DMS153 (cell line): Measurements from ENCODE around the gene AKR1C2.
"Not testable (repeated sequence)": the region's sequence is repeated elsewhere in the genome, so short reads cannot be mapped to it uniquely, and the experiment has no call there.

ENCODE experiments used
- DNase-seq: peaks from one replicate; lab custom pipeline; 2025; lab: John Stamatoyannopoulos, UW

The AKR1C2 gene

DNA sequence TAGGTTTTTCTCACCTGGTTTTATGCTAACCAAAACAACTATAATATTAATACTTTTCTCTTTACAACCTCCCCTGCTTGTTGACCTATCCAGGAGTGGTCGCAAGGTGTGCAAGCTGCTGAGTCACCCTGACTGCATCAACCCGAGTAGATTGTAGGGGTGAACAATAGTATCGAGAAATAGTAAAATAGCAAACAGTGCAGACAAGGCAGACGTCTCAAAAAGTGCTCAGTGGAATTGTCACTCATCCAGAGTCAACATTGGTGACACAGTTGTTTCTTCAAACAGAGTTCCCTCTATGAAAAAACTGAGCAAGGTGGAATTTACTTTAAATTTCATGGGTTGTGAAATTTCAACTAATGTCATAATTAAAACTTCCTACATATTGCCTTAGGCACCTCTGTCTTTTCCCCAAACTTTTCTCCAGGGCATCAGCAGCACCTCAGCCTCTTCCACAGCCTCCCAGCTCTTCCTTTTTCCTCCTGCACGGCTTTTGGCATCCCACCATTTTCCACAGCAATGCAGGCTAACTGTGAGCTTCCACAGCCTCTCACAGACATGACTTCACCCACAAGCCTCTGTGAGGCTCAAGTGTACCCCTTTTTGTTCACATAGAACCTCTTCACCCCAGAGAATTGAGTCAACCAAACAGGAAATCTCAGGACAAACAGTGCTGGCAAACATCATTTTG lies 46.6 kb downstream of the AKR1C2 start:
- not testable (repeated sequence) for DNase-seq

DNA sequence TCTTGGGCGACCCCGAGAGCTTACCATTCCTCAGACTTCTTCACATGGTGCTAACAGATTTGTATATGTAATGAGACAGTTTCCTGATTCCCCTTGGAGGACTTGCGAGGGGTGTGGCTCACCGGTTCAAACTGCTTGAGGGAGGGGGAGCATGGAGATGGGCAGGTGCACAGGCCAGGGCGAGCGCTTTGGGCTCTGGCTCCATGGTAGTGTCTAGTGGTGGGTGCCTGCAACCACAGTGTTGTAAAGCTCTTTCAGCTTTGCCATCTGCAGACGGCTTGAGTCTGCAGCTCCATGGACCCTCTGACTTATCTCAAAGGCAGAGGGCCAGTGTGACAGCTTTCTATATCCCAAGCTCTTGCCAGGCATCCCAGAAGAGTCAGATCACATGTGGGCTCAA lies 47.6 kb downstream of the AKR1C2 start:
- DNase-seq, result not testable (repeated sequence)

DNA sequence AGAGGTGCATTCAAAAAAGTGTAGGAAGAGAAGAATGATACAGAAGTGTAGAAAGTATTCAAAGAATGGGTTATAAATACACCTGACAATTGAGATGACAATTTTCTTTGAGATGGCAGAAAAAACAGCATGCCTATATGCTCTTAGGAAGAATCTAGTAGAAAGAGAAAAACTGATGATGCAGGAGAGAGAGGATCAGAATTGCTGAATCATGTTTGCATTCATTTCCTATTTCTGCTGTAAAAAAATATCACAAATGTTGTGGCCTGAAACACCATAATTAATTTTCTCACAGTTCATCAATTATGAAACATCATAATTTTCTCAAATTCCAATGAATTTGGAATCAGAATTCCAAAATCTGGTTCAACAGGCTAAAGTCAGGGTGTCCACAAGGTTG lies 50.3 kb downstream of the AKR1C2 start:
- DNase-seq, result no peak

DNA sequence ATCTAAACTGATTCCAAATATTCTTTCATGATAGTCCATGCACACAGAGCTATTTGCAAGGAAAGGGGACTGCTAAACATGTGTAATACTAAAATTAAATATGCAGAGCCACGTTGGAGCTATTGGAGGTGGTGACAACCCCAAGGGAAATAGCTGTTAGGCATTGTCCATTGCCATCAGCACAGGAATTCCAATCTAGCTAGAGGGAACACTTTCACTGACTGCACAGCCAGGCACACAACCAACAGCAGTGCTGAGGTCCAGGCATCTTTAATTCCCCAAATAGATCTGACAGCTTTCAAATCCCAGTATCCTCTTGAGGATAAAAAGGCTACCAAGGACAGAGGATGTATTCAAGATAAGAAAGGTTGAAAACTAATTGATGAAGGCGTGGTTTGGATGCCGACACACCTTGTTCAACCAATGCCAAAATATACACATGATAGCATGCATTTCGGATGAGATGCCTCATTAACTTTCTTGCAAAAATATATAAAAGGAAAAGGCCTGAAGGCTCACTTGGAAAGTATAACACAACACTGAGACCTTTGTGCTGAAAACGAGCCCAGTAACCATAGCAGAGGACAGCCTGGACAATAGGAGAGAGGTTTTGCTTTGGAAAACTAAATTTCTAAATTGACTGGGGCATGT lies 52.0 kb downstream of the AKR1C2 start:
- DNase-seq, result not testable (repeated sequence)

DNA sequence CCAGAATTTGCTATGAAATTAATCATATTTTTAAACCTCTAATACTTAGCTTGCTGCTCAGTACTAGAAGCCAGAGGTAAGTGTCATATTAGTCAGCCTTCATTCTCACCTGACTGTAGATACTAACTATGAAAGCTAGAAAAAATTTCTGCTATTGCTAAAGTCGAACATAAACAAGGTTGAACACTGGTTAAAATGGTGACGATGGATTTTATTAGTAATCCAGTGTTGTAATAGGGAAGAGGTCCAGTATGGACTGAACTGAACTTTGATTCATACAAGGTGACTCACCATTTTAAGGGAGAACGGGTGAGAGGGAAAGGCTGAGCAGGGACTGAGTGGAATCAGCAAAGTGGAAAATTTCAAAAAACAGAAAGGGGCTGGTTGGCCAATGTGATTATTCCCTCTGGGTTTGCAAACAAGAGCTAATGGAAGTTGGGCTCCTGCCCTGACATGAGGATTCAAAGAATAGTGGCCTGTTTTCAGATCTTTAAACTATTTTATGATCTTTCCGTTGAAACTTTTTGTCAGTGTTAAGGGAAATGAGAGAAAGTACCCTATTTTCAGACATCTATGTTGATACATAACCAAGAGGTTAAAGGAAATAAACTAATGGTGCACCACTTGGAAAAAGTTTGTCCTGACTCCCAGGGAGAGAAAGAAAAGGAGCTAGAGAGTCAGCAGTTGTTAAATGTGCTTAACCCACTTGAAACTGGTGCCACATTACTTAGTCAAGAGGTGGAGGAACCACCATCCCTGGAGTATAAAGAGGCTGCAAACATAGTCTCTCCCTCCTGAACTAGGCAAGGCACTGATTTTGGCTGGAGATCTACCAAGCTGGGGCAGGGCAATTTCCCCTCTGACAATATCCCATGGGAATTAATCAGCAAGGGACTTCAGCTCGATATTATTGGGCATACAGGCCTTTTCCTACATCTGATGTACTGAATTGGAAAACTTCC lies 55.7 kb downstream of the AKR1C2 start:
- DNase-seq, result no peak

DNA sequence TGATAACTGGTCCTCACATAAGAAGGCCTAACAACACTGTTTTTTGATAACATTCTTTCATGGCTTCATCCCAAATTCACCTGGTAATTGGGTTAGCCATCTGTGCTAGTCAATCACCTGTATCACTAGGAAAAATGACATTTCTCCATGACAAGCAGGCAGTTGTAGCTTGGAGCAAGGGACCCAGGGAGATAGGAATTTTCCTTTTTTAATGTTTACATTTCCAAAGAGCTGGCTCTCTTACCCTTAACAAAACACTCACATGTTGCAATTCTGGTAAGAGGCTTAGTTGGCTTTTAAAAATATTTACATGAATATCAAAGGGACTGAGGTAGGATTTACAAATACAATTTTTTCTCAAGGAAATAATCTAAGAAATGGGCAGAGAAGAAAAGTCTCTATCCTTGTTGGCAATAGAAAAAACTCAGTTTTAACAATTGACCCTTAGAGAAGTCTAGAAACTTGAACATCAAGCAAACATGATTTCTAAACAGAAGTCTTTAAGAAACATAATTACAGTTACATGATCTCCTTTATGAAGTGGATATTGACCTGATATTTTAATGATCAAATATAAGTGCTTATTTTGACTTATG lies 56.5 kb downstream of the AKR1C2 start:
- DNase-seq, result no peak

DNA sequence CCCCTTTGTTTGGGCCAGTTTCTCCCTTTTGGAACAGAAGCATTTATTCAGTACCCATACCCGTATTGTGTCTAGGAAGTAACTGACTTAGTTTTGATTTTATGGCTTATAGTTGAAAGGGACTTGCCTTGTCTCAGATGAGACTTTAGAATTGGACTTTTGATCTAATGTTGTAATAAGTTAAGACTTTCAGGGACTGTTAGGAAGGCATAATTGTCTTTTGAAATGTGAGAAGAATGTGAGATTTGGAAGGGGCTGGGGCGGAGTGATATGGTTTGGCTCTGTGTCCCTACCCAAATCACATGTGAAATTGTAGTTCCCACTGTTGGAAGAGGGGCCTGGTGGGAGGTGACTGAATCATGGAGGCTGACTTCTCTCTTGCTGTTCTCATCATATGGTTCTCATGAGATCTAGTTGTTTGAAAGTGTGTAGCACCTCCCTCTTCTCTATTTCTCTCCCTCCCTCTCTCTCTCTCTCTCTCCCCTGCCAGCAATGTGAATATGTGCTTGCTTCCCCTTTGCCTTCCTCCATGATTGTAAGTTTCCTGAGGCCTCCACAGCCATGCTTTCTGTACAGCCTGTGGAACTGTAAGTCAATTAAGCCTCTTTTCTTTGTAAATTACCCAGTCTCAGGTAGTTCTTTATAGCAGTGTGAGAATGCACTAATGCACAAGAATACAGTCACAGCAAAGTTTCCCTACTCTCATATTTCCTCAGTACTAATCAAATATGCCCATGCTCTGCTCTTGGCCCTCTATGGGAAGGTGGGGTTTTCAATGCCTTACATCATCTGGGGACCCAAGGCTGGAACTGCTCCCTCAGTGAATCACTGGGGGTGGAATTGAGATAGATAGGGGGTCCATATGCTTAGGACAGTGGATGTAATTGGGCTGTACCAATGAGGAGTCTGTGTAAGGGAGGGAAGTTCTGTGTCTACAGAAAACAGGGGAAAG lies 57.6 kb downstream of the AKR1C2 start:
- no peak for DNase-seq

DNA sequence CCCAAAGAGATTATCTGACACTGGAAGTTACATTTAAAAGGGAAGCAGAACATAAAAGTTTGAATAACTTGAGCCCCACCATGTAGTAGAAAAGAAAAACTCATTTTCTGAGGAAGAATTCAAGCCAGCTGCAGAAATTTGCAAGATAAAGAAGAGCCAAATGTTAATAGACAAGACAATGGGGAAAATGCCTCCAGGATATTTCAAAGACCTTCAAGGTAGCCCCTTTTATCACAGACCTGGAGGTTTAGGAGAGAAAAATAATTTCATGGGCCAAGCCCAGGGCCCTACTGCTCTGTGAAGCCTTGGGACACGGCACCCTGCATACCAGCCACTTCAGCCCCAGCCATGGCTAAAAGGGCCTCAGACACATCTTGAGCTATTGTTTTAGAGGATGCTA lies 58.8 kb downstream of the AKR1C2 start:
- DNase-seq, result no peak

DNA sequence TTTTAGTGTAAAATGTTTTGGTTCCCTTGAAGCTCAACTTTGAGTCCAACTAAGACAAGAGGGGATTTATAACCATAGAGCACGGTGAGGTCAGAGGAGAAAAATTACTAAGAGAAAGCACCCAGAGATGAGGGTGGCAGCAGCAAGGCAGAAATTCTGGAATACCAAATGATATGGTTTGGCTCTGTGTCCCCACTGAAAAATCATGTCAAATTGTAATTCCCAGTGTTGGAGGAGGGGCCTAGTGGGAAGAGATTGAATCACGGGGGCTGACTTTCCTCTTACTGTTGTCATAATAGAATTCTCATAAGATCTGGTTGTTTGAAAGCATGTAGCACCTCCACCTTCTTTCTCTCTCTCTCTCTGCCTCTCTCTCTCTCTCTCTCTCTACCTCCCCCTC lies 59.8 kb downstream of the AKR1C2 start:
- DNase-seq, result no peak

DNA sequence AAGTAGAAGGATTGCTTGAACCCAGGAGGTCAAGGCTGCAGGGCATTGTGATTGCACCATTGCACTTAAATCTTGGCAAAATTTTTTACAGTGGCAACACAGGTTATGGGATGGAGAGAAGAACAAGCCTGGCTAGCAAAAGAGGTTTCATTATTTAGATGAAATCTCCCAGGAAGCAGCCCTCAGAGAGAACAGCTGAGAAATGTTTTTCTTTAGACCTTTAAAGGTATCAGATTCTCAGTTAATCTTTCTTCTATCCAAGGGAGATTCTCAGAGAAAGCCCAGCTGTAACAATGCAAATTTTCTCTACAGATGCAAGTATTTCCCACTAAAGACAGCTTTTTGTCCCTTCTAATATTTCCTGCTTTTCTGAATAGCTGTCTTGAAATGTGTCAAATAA lies 60.2 kb downstream of the AKR1C2 start:
- not testable (repeated sequence) for DNase-seq

DNA sequence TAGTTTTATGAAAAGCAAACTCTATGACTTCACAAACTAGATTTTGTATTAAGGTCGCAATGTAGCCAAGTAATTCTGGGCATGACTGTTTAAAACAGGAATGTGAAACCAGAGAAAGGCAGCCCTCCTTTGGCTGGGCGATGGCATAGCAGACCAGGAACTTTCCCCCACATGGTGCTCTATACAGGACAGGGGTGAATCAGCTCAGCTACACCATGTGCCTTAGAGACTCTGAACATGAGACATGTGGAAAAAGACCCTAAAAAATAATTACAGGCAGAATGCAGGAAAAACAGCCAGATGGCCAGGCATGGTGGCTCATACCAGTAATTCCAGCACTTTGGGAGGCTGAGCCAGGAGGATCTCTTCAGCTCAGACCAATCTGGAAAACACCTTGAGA lies 60.7 kb downstream of the AKR1C2 start:
- not testable (repeated sequence) for DNase-seq

DNA sequence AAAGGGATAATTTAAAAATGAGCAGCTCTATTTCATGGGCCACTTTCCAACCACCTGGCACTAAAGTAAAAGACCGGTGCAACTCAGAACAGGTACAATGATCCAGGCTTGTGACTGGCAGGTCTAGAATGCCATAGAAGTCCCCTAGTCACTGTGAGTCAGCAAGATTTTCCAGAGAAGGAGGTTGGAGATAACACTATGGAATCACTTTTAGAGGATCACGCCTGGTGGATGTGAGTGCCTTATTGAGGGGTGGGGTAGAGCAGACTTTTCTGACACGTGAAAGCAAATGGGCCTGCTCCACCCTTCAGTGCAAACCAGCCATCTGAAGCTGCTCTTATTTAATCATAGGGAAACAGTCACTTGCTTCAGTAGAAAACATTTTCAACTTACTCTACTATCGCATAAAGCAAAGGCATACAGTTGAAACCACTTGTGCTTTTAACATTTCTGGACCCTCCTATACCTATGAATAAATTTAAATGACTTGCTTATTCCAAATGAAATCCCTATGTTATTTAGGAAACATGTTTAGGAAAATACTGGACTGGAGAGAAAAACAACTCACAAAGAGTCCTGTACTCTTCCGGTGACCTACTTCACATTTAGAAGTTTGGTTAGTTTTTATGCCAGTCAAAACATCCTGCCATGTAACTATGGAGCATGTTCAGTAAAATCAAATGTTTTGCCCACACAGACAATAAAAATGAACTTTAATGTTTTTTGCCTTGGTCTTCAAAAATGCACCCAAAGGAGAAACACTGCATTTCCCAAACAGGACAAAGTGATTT lies 61.9 kb downstream of the AKR1C2 start:
- no peak for DNase-seq

DNA sequence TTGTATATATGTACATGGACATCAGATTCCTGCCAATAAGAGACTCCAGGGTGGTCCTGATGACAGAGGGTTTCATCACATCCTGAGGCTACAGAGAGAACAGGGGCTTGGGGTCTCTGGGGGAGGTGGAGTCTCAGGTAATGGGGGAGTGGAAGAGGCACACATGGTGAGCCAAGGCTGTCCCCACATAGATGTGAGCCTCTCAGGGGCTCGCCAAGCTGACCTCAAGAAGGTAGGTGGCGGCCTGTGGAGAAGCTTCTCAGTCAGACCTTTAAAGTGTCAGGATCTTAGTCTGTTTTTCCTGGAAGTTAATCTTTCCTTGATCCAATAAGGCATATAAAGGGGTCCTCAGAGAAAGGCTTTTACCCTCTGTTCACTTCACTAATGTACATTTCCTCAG lies 62.7 kb downstream of the AKR1C2 start:
- not testable (repeated sequence) for DNase-seq

DNA sequence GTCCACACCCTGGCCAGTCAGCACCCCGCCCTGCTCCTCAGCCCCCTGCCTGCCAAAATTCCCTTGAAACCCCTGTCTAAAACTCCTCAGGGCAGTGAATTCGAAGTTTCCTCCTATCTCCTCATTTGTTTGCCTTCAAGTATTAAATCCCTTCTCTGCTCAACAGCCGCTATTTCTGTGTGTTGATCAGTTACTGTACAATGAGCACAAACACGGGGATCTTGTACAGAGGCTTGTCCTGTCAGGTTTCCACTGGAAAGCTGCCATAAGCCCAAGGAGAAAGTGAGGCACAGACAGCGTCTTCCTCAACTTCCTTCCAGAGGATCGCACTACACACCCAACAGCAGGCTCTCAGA lies 63.6 kb downstream of the AKR1C2 start:
- not testable (repeated sequence) for DNase-seq

DNA sequence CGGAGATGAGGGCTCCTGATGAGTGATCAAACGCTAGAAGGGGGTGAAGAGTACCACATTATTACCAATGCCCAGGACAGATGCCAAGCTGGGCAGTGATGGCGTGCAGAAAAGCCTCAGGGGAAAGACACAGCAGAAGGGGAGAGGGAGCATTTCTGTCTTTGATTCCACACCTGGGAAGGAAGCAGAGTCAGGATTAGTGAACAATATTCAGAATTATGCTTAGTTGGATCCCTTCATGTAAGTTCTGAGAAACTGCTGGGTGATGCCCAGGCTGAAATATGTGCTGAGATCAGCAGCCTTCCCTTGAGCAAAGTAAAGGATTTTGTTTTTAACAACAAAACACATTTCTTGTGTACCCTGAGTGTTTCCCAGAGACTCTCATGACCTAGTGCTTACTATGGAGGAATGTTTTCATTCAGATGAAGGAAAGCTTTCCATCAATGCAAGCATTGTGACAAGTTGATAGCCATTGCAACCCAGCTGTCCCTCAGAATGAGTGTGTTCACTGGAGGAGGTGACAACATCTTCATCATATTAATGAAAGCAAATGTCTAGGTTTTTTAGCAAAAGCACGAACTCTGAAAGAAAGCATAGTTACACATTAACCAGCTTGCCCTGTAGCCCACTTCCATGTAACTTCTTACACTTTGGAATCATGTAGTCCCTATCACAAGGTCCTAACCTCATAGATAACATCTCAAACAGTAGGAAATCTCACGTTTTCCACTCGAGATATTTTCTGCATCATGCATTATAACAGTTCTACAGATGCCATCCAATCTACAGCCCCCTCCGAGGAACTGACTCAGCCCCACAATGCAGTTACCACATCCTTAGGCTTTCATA lies 64.2 kb downstream of the AKR1C2 start:
- no peak for DNase-seq
